ENCODE measurements around the gene CACNA1B.

The CACNA1B gene

GRCh38 chr9:137967280-137967953, 89.8 kb downstream of the CACNA1B start:
- Mint-ChIP-seq H3K4me1 (peaks cover 6% of the 10 kb centered on the region), H3K9me3 (peaks cover 22% of the 10 kb centered on the region), H3K27me3 (ENCODE audit: low read depth) (peaks cover 4% of the 10 kb centered on the region), H3K36me3 (ENCODE audit: low read depth) (no peaks in the 10 kb centered on the region), H3K4me3 (peak overlapping the region in 1 of 3 experiments; percentile 12), H3K27ac (peak overlapping the region in 2 of 3 experiments; percentile 26 to 39)
- no peak for TF ChIP-seq CTCF (IDR thresholded peaks at IDR 0.05; ENCODE audit: unreplicated experiment in 3 of 3)

GRCh38 chr9:137968235-137968634, 90.7 kb downstream of the CACNA1B start:
- no peak overlapping the region for H3K4me3 Mint-ChIP-seq
- peaks cover 6% of the 10 kb centered on the region for H3K4me1 Mint-ChIP-seq
- peak in 1 of 3 experiments; percentile 12 for TF ChIP-seq CTCF (IDR thresholded peaks at IDR 0.05; ENCODE audit: unreplicated experiment in 3 of 3)
- H3K9me3 Mint-ChIP-seq, result peaks cover 14% of the 10 kb centered on the region
- peaks cover 4% of the 10 kb centered on the region for H3K27me3 Mint-ChIP-seq (ENCODE audit: low read depth)
- H3K27ac Mint-ChIP-seq, result no peak overlapping the region
- H3K36me3 Mint-ChIP-seq (ENCODE audit: low read depth), result no peaks in the 10 kb centered on the region

GRCh38 chr9:137969008-137969407, 91.4 kb downstream of the CACNA1B start:
- Mint-ChIP-seq H3K27me3 (ENCODE audit: low read depth) (peaks cover 7% of the 10 kb centered on the region), H3K9me3 (peaks cover 9% of the 10 kb centered on the region), H3K27ac (no peak overlapping the region), H3K36me3 (ENCODE audit: low read depth) (no peaks in the 10 kb centered on the region), H3K4me3 (no peak overlapping the region), H3K4me1 (peaks cover 6% of the 10 kb centered on the region)
- TF ChIP-seq CTCF (IDR thresholded peaks at IDR 0.05; ENCODE audit: unreplicated experiment in 3 of 3), result no peak

- peaks cover 6% of the 10 kb centered on the region for H3K4me1 Mint-ChIP-seq
- peaks cover 4% of the 10 kb centered on the region for H3K9me3 Mint-ChIP-seq
- no peaks in the 10 kb centered on the region for H3K36me3 Mint-ChIP-seq (ENCODE audit: low read depth)
- H3K27ac Mint-ChIP-seq, result no peak overlapping the region
- peaks cover 10% of the 10 kb centered on the region for H3K27me3 Mint-ChIP-seq (ENCODE audit: low read depth)
- no peak overlapping the region for H3K4me3 Mint-ChIP-seq
- TF ChIP-seq CTCF (IDR thresholded peaks at IDR 0.05; ENCODE audit: unreplicated experiment in 3 of 3), result no peak
Measured at GRCh38 chr9:137969685-137970084, 92.1 kb downstream of the CACNA1B start.

GRCh38 chr9:137970098-137970497, 92.5 kb downstream of the CACNA1B start:
- Mint-ChIP-seq H3K27me3 (ENCODE audit: low read depth) (peaks cover 6% of the 10 kb centered on the region), H3K9me3 (peaks cover 2% of the 10 kb centered on the region), H3K36me3 (ENCODE audit: low read depth) (no peaks in the 10 kb centered on the region), H3K4me1 (peaks cover 6% of the 10 kb centered on the region), H3K27ac (no peak overlapping the region), H3K4me3 (no peak overlapping the region)
- no peak for TF ChIP-seq CTCF (IDR thresholded peaks at IDR 0.05; ENCODE audit: unreplicated experiment in 3 of 3)
